Ectodermal cell (in vitro differentiated cells): ENCODE measurements around the gene C17orf78.
"Not testable (repeated sequence)": the region's sequence is repeated elsewhere in the genome, so short reads cannot be mapped to it uniquely, and the experiment has no call there.

Experiments
- H3K27ac ChIP-seq: 2 replicates; pipeline ENCODE4 v1.7.0; 2013; ENCODE audit warnings: mild to moderate bottlenecking, low read depth, low read length; ENCODE audit not compliant: insufficient read depth, poor library complexity, severe bottlenecking
- H3K27me3 ChIP-seq: 2 replicates; pipeline ENCODE4 v1.7.0; 2013; ENCODE audit warnings: mild to moderate bottlenecking, low read length; ENCODE audit not compliant: insufficient read depth, control insufficient read depth, poor library complexity, severe bottlenecking
- H3K36me3 ChIP-seq: one replicate; pipeline ENCODE4 v1.7.0; 2013; ENCODE audit warnings: low read length; ENCODE audit not compliant: control insufficient read depth, insufficient read depth
- H3K4me1 ChIP-seq: one replicate; pipeline ENCODE4 v1.7.0; 2013; ENCODE audit warnings: low read length; ENCODE audit not compliant: control insufficient read depth, insufficient read depth
- H3K4me3 ChIP-seq: 2 replicates; pipeline ENCODE4 v1.7.0; 2013; ENCODE audit warnings: low read depth, low read length, control low read depth; ENCODE audit not compliant: insufficient read depth
- H3K9me3 ChIP-seq: 2 replicates; pipeline ENCODE4 v1.7.0; 2013; ENCODE audit warnings: mild to moderate bottlenecking, low read length, moderate library complexity; ENCODE audit not compliant: control insufficient read depth
- WGBS, 2 experiments: methylation state at CpG; one replicate each; pipeline ENCODE4 v1.1.7; 2013; ENCODE audit warnings: missing lambda C conversion rate in 2 of 2; 5-methylcytosine and 5-hydroxymethylcytosine counted together

C17orf78 gene

GRCh38 chr17:37429453-37429852 is 53.7 kb downstream of the C17orf78 start:
- no peaks in the 10 kb centered on the region for H3K27me3 ChIP-seq
- H3K27ac ChIP-seq, result no peak overlapping the region
- peaks cover 18% of the 10 kb centered on the region for H3K36me3 ChIP-seq
- no peaks in the 10 kb centered on the region for H3K4me1 ChIP-seq
- 89% methylated on average over 1 of the region's 1 CpG for WGBS, 2 experiments
- no peak overlapping the region for H3K4me3 ChIP-seq
- no peaks in the 10 kb centered on the region for H3K9me3 ChIP-seq

- WGBS, 2 experiments, result 61 to 63% methylated on average over 1 of the region's 1 CpG
- Histone ChIP-seq H3K36me3 (peaks cover 11% of the 10 kb centered on the region), H3K27me3 (no peaks in the 10 kb centered on the region), H3K4me3 (no peak overlapping the region), H3K27ac (no peak overlapping the region), H3K9me3 (no peaks in the 10 kb centered on the region), H3K4me1 (no peaks in the 10 kb centered on the region)
These were observed 54.4 kb downstream of the C17orf78 start for GRCh38 chr17:37430051-37430627.

DNA sequence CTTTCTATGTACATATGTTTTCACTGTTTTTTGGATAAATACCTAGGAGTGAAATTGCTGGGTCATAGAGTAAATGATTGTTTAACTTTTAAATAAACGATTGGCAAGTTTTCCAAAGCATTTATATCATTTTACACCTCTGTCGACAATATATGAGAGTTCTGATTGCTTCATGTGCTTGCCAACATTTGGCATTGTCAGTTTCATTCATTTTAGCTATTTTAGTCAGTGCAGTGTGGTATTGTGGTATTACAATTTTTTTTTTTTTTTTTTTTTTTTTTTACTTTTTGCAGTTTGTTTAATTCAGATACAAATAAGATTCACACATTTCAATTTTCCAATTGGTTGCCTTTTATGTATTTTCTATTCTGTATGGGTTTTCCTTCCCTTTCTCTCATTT is 56.9 kb downstream of the C17orf78 start:
- Histone ChIP-seq H3K4me3 (no peak overlapping the region), H3K27ac (no peak overlapping the region), H3K36me3 (no peaks in the 10 kb centered on the region), H3K4me1 (no peaks in the 10 kb centered on the region), H3K27me3 (no peaks in the 10 kb centered on the region), H3K9me3 (no peaks in the 10 kb centered on the region)
- WGBS, 2 experiments, result 92% methylated on average over 2 of the region's 2 CpGs; no CpG with 5 or more reads in 1 of the 2 experiments

- Histone ChIP-seq H3K9me3 (no peaks in the 10 kb centered on the region), H3K36me3 (peaks cover 18% of the 10 kb centered on the region), H3K27me3 (no peaks in the 10 kb centered on the region), H3K27ac (no peak overlapping the region), H3K4me3 (no peak overlapping the region), H3K4me1 (no peaks in the 10 kb centered on the region)
- 76 to 80% methylated on average over 3 to 4 of the region's 4 CpGs for WGBS, 2 experiments
These were observed 62.4 kb downstream of the C17orf78 start for GRCh38 chr17:37438141-37438540.

- peaks cover 18% of the 10 kb centered on the region for H3K36me3 ChIP-seq
- H3K27ac ChIP-seq, result no peak overlapping the region
- WGBS, 2 experiments, result 95 to 99% methylated on average over 2 of the region's 2 CpGs
- H3K4me3 ChIP-seq, result no peak overlapping the region
- no peaks in the 10 kb centered on the region for H3K4me1 ChIP-seq
- H3K27me3 ChIP-seq, result no peaks in the 10 kb centered on the region
- no peaks in the 10 kb centered on the region for H3K9me3 ChIP-seq
These were observed 64.6 kb downstream of the C17orf78 start for GRCh38 chr17:37440424-37440823.

DNA sequence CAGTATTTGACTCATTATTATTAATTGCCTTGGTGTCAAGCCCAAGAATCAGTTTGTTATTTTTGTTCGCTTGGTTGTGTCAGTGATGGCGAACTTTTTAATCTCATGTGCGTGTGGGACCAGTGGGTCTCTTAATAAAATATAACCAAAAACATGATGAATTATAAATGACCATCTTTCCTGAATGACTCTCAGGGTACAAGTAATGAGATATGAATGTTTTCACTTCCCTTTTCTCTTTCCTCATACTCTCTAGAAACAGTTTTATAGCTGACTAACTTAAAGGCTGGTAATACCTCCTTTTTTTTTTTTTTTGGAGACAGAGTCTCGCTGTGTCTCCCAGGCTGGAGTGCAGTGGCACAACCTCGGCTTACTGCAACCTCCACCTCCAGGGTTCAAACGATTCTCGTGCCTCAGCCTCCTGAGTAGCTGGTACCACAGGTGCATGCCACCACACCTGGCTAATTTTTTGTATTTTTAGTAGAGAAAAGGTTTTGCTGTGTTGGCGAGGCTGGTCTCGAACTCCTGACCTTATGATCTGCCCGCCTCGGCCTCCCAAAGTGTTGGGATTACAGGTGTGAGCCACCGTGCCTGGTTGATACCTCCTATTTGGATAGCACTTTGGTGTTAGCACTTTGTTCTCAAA is 65.7 kb downstream of the C17orf78 start:
- H3K36me3 ChIP-seq, result peaks cover 18% of the 10 kb centered on the region

More for the DNA sequence above, 65.7 kb downstream of the C17orf78 start:
- H3K4me3 ChIP-seq, H3K4me1 ChIP-seq, H3K9me3 ChIP-seq, H3K27ac ChIP-seq, H3K27me3 ChIP-seq: not testable (repeated sequence)
- WGBS, 2 experiments, result 92 to 96% methylated on average over 12 of the region's 12 CpGs
